Kidney epithelial cell (primary cell): ENCODE measurements around the gene TIAM2. TPM values are rescaled to one million over a fixed set of nuclear protein-coding genes. Genes with fewer than 3 reads are reported as not detected.
"Not testable (repeated sequence)": the region's sequence is repeated elsewhere in the genome, so short reads cannot be mapped to it uniquely, and the experiment has no call there.

Experiments
- DNase-seq: peaks from one replicate; pipeline ENCODE4 v3.0.0-alpha.2; 2010; ENCODE audit warnings: low read depth
- H3K27me3 ChIP-seq: 2 replicates; pipeline ENCODE4 v1.6.0; 2011; ENCODE audit warnings: low read length; ENCODE audit not compliant: control insufficient read depth, insufficient read depth
- H3K36me3 ChIP-seq: 2 replicates; pipeline ENCODE4 v1.5.1; 2011; ENCODE audit warnings: low read length; ENCODE audit not compliant: control insufficient read depth, insufficient read depth
- H3K4me3 ChIP-seq: 2 replicates; pipeline ENCODE4 v1.5.1; 2011; ENCODE audit warnings: low read depth, mild to moderate bottlenecking, control low read depth, low read length
- CTCF ChIP-seq: IDR thresholded peaks from 2 replicates; pipeline ENCODE4 v1.5.1; 2011; ENCODE audit warnings: mild to moderate bottlenecking, moderate library complexity, low read length, control low read depth, inconsistent platforms; ENCODE audit not compliant: insufficient read depth, poor library complexity, severe bottlenecking
- total RNA-seq: library from RNA; depleted of rRNA; stranded (reverse); fragments of >200 nt; gene quantifications from 2 replicates; pipeline ENCODE4 v1.2.3, GENCODE V29; 2015

Gene TIAM2
- total RNA-seq, 1 donor from 2014 or later, result 21.3 TPM

- no peak overlapping the region for H3K4me3 ChIP-seq
Measured at GRCh38 chr6:155213611-155214372, 218.7 kb downstream of the TIAM2 start.

GRCh38 chr6:155215906-155216305, 220.8 kb downstream of the TIAM2 start:
- H3K36me3 ChIP-seq, result no peaks in the 10 kb centered on the region
- no peak for TF ChIP-seq CTCF
- DNase-seq, result no peak

More at GRCh38 chr6:155213611-155214372, 218.7 kb downstream of the TIAM2 start:
- DNase-seq, result no peak
- no peaks in the 10 kb centered on the region for H3K27me3 ChIP-seq
- TF ChIP-seq CTCF, result no peak
- no peaks in the 10 kb centered on the region for H3K36me3 ChIP-seq

GRCh38 chr6:155216312-155217046, 221.4 kb downstream of the TIAM2 start:
- DNase-seq, result no peak
- no peak for TF ChIP-seq CTCF
- no peaks in the 10 kb centered on the region for H3K36me3 ChIP-seq
- H3K4me3 ChIP-seq, result no peak overlapping the region
- no peaks in the 10 kb centered on the region for H3K27me3 ChIP-seq

More at GRCh38 chr6:155215906-155216305, 220.8 kb downstream of the TIAM2 start:
- Histone ChIP-seq H3K4me3 (no peak overlapping the region), H3K27me3 (no peaks in the 10 kb centered on the region)

- H3K27me3 ChIP-seq, H3K36me3 ChIP-seq, DNase-seq, H3K4me3 ChIP-seq: not testable (repeated sequence)
Measured at GRCh38 chr6:155218711-155219110, 223.6 kb downstream of the TIAM2 start.

GRCh38 chr6:155219299-155219698, 224.2 kb downstream of the TIAM2 start:
- no peak overlapping the region for H3K4me3 ChIP-seq
- no peaks in the 10 kb centered on the region for H3K36me3 ChIP-seq
- no peak for DNase-seq
- TF ChIP-seq CTCF, result no peak
- H3K27me3 ChIP-seq, result no peaks in the 10 kb centered on the region

DNA sequence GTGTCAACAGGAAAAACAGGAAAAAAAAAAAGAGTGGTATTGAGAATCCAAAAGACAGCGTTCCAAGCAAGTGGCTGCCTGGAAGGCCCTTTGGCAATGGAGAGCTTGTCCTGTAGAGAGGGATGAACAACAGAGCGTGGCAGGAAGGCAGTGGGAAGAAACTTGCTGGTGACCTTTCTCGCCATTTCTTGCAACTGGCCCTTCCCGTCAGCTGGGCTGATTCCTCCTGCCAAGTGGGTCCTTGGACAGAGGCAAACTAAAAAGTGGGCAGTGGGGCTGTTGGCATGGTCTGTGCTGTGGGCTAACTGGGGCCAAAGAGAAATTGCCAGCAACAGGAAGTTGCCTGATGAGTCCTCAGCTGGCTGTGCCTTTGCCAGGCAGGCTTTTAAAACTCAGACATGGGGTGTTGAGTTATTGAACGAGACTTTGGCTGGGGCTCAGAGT, 224.8 kb downstream of the TIAM2 start:
- no peaks in the 10 kb centered on the region for H3K27me3 ChIP-seq
- no peaks in the 10 kb centered on the region for H3K36me3 ChIP-seq
- no peak for TF ChIP-seq CTCF
- no peak overlapping the region for H3K4me3 ChIP-seq
- no peak for DNase-seq
